Cardiac fibroblast (primary cell): ENCODE results near the gene MEG3.

Source experiments
- DNase-seq, 2 donors: peaks; one replicate each; pipeline versions ENCODE4 v3.0.0 to v3.0.0-alpha.2; 2010; ENCODE audit warnings: low read depth in 2 of 2
- H3K4me3 ChIP-seq, 2 donors: replicated peaks in 1 of 2; 1 replicate in 1 of 2; 2 replicates in 1 of 2; pipeline ENCODE4 v1.5.1; 2011; ENCODE audit warnings: low read depth in 2 of 2, low read length in 2 of 2, mild to moderate bottlenecking in 2 of 2, moderate library complexity in 1 of 2
- CTCF ChIP-seq: IDR thresholded peaks from one replicate; pipeline ENCODE4 v1.5.1; 2011; ENCODE audit warnings: low read depth, mild to moderate bottlenecking, low read length, inconsistent platforms

The MEG3 gene

GRCh38 chr14:100836941-100837804 is 11.3 kb downstream of the MEG3 start:
- no peak for TF ChIP-seq CTCF
- DNase-seq: no peak
- no peak overlapping the region for H3K4me3 ChIP-seq

DNA sequence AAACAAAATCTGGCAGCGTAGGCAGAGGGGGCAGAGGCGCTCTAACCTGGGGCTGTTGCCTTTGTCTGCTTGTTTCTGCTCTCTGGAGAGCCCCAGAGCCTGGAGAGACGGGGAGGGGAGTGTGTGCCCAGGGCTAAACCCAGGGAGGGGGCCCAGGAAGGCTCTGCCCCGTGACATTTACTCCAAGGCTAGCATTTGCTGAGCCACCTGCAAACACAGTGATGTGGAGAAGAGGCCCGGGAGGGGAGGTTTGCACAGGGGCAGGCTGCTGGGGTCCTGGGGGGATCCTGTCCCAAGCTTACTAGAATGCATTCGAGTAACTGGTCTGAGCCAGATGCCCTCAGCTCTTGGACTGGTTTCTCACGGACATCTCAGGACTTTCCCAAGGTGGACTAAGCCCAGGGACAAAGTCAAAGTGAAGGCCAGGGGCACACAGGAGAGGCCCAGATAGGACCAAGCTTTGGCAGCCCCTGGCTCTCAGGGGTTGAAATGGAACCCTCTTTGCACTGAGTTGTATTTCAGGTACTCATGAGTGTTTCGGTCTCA is 12.0 kb downstream of the MEG3 start:
- no peak for TF ChIP-seq CTCF
- no peak overlapping the region for H3K4me3 ChIP-seq
- no peak for DNase-seq

GRCh38 chr14:100838493-100839314 is 12.8 kb downstream of the MEG3 start:
- no peak overlapping the region for H3K4me3 ChIP-seq
- DNase-seq: no peak
- no peak for TF ChIP-seq CTCF

DNA sequence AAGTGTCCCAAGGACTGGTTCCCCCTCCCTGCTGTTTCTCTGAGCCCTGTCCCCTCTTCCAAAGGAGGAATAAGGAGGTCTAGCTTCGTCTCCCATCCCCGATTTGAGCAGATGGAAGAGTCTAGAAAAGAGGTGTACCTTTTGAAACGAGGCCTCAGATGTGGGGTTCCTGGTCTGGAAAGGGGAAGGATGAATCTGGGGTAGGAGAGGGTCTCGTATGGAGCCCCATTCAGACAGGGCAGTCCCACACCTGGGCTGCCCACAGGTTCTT is 13.3 kb downstream of the MEG3 start:
- TF ChIP-seq CTCF: no peak
- H3K4me3 ChIP-seq: no peak overlapping the region
- DNase-seq: no peak

DNA sequence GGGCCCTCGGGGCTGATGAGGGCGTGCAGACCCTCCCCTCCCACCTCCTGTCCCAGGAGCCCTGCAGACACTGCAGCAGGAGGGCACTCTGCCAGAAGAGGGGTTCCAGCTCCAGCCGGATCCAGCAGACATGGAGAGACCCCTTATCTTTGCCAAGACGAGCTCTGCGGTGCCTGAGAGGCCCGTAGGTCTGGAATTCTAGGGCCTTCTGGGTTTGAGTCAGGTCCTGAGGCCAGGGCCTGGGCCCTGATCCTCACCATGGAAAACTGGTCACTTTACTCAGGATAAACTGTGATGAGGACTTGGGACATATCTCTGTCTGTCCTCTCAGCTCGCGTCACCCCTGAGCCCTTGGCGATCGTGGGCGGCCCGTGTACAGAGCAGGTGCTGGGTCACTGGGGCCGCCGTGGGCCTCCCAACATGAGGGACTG is 13.8 kb downstream of the MEG3 start:
- no peak for TF ChIP-seq CTCF
- no peak overlapping the region for H3K4me3 ChIP-seq
- DNase-seq: no peak

GRCh38 chr14:100840286-100841065 is 14.6 kb downstream of the MEG3 start:
- no peak for TF ChIP-seq CTCF
- no peak overlapping the region for H3K4me3 ChIP-seq
- DNase-seq: no peak
